HG02981 (cell line): ENCODE data around the gene CLEC16A.

ENCODE experiments used
- ATAC-seq: cut with Tn5 transposase; IDR thresholded peaks from one replicate; pipeline ENCODE4 v1.9.1; 2021; ENCODE audit warnings: mild to moderate bottlenecking, moderate library complexity; ENCODE audit not compliant: unreplicated experiment

Gene CLEC16A

DNA sequence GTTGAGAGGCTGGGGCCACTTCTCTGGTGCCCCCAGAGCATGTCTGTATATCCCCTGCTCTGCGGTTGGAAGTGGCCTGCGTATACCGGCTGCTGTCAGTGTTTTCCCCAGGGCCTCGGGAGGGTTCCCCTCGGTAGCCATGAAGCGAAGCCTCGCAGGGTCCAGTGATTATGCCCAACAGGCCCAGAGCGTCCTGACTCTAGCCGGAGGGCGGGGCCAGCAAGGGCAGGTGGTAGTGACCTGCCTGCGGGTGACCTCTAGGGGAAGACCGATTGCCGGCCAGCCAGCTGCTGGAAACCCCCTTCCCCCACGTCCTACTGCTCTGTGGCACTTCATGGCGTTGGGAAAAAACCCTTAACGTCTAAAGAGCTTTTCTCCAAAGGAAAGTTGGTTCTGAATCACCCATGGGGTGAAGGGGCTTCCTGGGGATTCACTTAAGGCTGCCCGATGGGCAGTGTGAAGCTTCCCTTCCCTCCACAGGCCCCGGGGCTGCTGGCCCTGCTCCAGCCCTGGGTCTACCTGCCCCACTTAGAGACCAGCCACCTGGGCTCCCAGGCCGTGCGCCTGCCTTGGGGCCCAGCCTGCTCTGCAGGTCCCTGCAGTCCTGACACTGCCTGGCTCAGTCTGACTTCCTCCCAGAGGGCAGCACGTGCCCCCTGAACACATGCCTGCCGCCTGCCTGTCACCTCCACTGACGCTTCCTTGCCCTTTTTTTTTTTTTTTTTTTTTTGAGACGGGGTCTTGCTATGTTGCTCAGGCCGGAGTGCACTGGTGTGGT, 238.9 kb downstream of the CLEC16A start:
- ATAC-seq = peak; percentile 54

- ATAC-seq = no peak
Observed at GRCh38 chr16:11183951-11184350, 239.6 kb downstream of the CLEC16A start.

GRCh38 chr16:11187522-11188023, 243.2 kb downstream of the CLEC16A start:
- no peak for ATAC-seq

- no peak for ATAC-seq
Observed at GRCh38 chr16:11188801-11189740, 244.7 kb downstream of the CLEC16A start.

GRCh38 chr16:11190588-11191560, 246.5 kb downstream of the CLEC16A start:
- ATAC-seq = no peak

- ATAC-seq = no peak
Observed at GRCh38 chr16:11191665-11192064, 247.3 kb downstream of the CLEC16A start.

- ATAC-seq = no peak
Observed at GRCh38 chr16:11193494-11193893, 249.1 kb downstream of the CLEC16A start.

- ATAC-seq = no peak
Observed at GRCh38 chr16:11194913-11195312, 250.5 kb downstream of the CLEC16A start.

- ATAC-seq = no peak
Observed at GRCh38 chr16:11196286-11196828, 252.0 kb downstream of the CLEC16A start.

GRCh38 chr16:11198375-11198774, 254.0 kb downstream of the CLEC16A start:
- ATAC-seq = no peak

- no peak for ATAC-seq
Observed at GRCh38 chr16:11198828-11199227, 254.5 kb downstream of the CLEC16A start.

GRCh38 chr16:11200592-11200991, 256.2 kb downstream of the CLEC16A start:
- ATAC-seq = no peak

GRCh38 chr16:11201498-11202259, 257.3 kb downstream of the CLEC16A start:
- no peak for ATAC-seq

DNA sequence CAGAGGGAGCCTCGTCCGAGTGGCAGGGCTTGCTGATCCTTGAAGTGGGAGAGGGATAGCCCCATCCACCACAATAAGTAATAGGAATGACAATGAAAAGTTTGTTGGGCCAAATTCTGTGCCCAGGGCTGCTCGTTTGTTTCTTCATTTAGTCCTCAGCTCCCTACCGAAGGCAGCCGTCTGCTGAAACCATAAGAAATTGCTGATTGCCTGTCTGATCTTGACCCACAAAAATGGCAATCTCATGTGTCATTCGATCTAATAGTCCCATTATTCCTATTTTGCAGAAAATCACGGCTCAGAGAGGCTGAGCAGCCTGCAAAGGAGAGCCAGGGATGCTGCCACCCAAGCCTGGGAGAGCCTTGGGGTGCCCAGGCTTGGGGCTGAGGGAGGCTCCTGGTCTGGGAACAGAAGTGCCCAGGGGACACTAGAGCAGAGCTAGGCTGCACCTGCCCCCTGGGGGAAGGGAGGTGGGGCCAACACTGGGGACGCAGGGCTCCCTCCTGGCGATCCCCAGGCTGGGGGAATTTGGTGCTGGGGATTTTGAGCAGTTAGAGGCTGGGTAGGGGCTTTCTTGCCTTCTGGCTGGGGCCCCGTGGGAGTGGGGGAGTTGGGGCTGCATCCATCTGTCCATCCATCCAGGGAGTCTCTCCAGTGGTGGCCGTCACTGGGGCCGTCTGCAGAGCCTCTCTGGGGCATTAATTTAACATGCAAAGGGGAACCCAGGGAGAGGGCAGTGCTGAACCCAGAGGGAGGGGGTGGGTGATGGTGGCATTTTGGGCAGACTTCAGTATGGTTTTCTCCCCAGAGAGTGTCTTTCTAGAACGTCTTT, 258.1 kb downstream of the CLEC16A start:
- no peak for ATAC-seq

DNA sequence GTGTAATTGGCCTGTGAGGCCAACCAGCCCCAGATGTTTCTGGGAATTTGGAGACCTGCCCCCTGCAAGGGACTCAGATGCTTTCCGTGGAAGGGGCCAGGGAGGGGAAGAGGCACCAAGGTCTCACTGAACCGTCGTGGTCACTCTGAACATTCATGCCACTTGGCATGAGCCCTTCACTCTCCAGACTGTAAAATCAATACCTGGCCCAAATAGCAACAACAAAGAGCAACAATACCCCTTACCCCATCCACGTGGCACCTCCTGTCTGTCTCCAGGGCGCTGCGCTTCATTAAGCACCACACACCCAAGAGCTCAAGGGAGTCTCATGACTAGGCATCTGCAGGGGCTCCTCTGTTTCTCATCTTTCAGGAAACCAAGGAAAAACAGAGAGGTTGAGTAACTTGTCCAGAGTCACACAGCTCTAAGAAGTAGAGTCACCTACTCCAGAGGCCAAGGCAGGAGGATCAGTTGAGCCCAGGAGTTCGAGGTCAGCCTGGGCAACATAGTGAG, 258.8 kb downstream of the CLEC16A start:
- no peak for ATAC-seq

DNA sequence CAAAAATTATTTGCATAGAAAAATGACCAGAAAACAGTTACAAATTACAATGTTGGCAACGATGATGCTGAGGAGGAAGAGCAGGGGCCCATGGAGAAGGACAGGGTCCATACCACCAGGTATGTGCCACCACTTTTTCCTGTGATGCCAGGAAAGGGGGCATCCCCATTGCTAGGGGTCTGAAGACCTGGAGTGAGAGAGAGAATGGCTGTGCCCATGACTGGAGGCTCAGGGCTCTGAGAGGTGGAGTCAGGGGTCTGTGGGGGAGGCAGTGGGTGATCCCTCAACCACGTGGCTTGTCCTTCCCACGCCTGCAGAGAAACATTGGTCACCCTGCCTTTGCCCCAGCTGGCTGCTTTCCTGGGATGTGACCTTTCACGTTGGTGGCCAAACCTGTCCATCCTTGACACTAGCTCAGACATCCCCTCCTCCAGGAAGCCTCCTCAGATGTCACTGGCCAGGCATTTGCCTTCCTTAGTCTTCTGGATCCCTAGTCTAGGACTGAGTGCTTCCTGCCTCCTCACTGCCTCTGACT, 260.2 kb downstream of the CLEC16A start:
- ATAC-seq = no peak

DNA sequence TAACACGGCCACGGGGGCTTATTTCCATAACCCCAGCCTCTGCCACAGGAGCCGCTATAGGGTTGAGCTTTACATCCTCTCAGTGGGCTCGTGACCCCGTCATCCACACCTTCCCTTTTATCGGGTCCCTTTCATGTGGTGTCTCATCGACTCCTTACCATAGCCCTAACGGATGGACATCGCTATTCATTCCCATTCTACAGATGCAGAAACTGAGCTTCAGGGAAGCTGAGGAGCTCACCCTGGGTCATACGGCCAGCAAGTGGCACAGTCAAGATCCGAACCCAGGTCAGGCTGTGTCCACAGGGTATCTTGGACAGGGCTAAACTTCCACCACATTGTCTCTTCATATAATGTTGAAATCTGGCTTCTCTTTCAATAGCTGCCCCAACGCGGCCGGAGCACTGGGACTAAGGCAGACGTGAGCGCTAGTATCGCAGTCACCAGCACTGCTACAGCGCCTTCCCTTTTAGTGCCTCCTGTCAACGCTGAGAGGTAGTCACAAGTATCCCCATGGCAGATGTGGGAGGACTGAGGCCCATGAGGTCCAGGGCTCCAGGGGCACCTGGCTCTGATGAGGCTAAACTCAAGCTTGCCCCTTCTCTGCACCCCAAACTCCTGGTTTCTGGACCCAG, 260.8 kb downstream of the CLEC16A start:
- no peak for ATAC-seq
